ENCODE measurements around the gene ANO8. TPM values are rescaled to one million over a fixed set of nuclear protein-coding genes. Genes with fewer than 3 reads are reported as not detected.

The ANO8 gene
- total and polyA plus RNA-seq, 2 of the 8 experiments (the other 6 are each of a cell fraction or from before 2014, with no cell fraction given) = 9.5 to 20.7 TPM

GRCh38 chr19:17323964-17324332 lies 10.7 kb downstream of the ANO8 start:
- Histone ChIP-seq H3K9ac (replicated peaks in 1 of 4; ENCODE audit: extremely low read depth in 1 of 4, low read depth in 3 of 4, low read length in 3 of 4) (no peak overlapping the region), H3K4ac (replicated peaks; ENCODE audit: insufficient read length, low read depth, low read length) (no peak overlapping the region), H2BK15ac (ENCODE audit: low read length) (no peak overlapping the region), H4K5ac (ENCODE audit: insufficient read length, low read depth, low read length) (no peak overlapping the region), H3K4me2 (ENCODE audit: insufficient read depth in 1 of 2, low read depth in 2 of 2, low read length in 2 of 2) (no peak overlapping the region), H2BK120ac (replicated peaks; ENCODE audit: low read depth, low read length) (no peak overlapping the region), H3K9me3 (ENCODE audit: insufficient read depth in 2 of 2, low read depth in 1 of 2, low read length in 1 of 2) (no peaks in the 10 kb centered on the region), H3K4me1 (replicated peaks in 1 of 4; ENCODE audit: control insufficient read depth in 3 of 4, insufficient read depth in 4 of 4, low read length in 3 of 4) (peaks cover 0 to 15% (median 9%) of the 10 kb centered on the region in 4 experiments; a peak in 4 of 7 replicates), H3K4me3 (ENCODE audit: extremely low read depth in 1 of 4, insufficient read depth in 2 of 4, low read depth in 3 of 4, low read length in 4 of 4) (no peak overlapping the region), H2BK20ac (ENCODE audit: low read length) (no peak overlapping the region), H4K8ac (ENCODE audit: extremely low read depth, insufficient read depth, low read length) (no peak overlapping the region), H3K79me2 (ENCODE audit: control insufficient read depth in 1 of 2, insufficient read depth in 2 of 2, low read length in 2 of 2) (no peaks in the 10 kb centered on the region), H3K36me3 (ENCODE audit: control insufficient read depth in 2 of 4, insufficient read depth in 4 of 4, low read length in 3 of 4) (peaks cover 2 to 35% (median 15%) of the 10 kb centered on the region in 4 experiments; a peak in 5 of 8 replicates), H3K18ac (ENCODE audit: extremely low read depth, low read length) (no peak overlapping the region), H2AK5ac (ENCODE audit: low read depth, low read length) (no peak overlapping the region), H3K27ac (ENCODE audit: low read depth, low read length) (no peak overlapping the region), H2AFZ (ENCODE audit: low read length) (no peak overlapping the region), H3K27me3 (replicated peaks in 1 of 4; ENCODE audit: control insufficient read depth in 3 of 4, extremely low read depth in 1 of 4, insufficient read depth in 3 of 4, low read length in 3 of 4) (no peaks in the 10 kb centered on the region), H4K91ac (replicated peaks; ENCODE audit: insufficient read length, low read length) (no peak overlapping the region), H3K79me1 (ENCODE audit: low read depth, low read length) (no peaks in the 10 kb centered on the region; the same call in 1 of the 2 replicates), H3K56ac (replicated peaks; ENCODE audit: insufficient read length, low read depth, low read length) (no peak overlapping the region), H3K14ac (ENCODE audit: insufficient read length) (no peak overlapping the region), H4K20me1 (replicated peaks in 1 of 2; ENCODE audit: control insufficient read depth in 1 of 2, insufficient read depth in 2 of 2, low read length in 2 of 2) (peaks cover 0 to 3% of the 10 kb centered on the region in 2 experiments), H2BK5ac (ENCODE audit: low read depth, low read length) (no peak overlapping the region), H3K23ac (ENCODE audit: insufficient read length) (no peak overlapping the region), H2BK12ac (ENCODE audit: low read depth, low read length) (no peak overlapping the region), H3K23me2 (ENCODE audit: low read depth, low read length) (peaks cover 5% of the 10 kb centered on the region; the same call in 1 of the 2 replicates)
- 91% methylated on average over 6 of the region's 7 CpGs; no CpG with 5 or more reads in 1 of the 2 experiments for WGBS, 2 experiments (ENCODE audit: extremely low coverage in 1 of 2, insufficient coverage in 1 of 2, insufficient read length in 1 of 2, insufficient replicate concordance in 2 of 2, low coverage in 1 of 2, low lambda C conversion rate in 2 of 2, missing lambda C conversion rate in 1 of 2)
- ChIA-PET POLR2A (ENCODE audit: partially characterized antibody) (interaction anchor here (1.0 to 17.1 kb wide), 4 partner anchors 13 to 108 kb away, joined by 3 to 329 read pairs (median 52); partner anchors contain the start of genes ABHD8, ANO8, DDA1 and GTPBP3), CTCF (ENCODE audit: partially characterized antibody) (interaction anchor here (1.2 to 3.1 kb wide), 2 partner anchors 12 to 66 kb away, joined by 4 to 7 read pairs; partner anchors contain the start of gene ANO8)
- DNase-seq (ENCODE audit: low read depth in 1 of 2, low spot score in 2 of 2) (no peak), FAIRE-seq (no peak)
- TF ChIP-seq ASH2L (IDR thresholded peaks at IDR 0.05; ENCODE audit: low read length) (no peak), JUN (IDR thresholded peaks at IDR 0.05; ENCODE audit: low read depth, low read length) (no peak), CTCF (IDR thresholded peaks at IDR 0.05; ENCODE audit: control extremely low read depth in 1 of 3, insufficient read depth in 1 of 3, low read depth in 1 of 3, low read length in 3 of 3) (no peak)

Measured in H1 (cell line).